Fibroblast of skin of back (primary cell): Measurements from ENCODE around the gene KCNQ4.

ENCODE experiments used
- DNase-seq: peaks from one replicate; pipeline ENCODE4 v3.0.0-alpha.2; 2013

Gene KCNQ4

DNA sequence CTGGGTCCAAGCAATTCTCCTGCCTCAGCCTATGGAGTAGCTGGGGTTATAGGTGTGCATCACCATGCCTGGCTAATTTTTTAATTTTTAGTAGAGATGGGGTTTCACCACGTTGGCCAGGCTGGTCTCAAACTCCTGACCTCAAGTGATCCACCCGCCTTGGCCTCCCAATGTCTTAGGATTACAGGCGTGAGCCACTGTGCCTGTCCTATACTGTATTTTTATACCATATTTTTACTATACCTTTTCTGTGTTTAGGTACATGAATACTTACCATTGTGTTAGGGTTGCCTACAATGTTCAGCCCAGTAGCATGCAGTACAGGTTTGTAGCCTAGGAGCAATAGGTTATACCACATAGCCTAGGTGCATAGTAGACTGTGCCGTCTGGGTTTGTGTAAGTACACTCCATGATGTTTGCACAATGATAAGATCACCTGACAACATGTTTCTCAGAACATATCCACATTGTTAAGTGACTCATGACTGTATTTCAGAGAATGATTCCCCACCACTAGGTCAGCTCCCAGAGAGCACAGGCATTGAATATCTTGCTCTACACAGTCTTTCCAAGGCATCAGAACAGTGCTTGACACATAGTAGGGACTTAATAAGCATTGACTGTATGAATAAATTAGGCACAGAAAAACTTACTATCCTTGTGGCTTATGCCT lies 84.6 kb downstream of the KCNQ4 start:
- peak; percentile 39 for DNase-seq

DNA sequence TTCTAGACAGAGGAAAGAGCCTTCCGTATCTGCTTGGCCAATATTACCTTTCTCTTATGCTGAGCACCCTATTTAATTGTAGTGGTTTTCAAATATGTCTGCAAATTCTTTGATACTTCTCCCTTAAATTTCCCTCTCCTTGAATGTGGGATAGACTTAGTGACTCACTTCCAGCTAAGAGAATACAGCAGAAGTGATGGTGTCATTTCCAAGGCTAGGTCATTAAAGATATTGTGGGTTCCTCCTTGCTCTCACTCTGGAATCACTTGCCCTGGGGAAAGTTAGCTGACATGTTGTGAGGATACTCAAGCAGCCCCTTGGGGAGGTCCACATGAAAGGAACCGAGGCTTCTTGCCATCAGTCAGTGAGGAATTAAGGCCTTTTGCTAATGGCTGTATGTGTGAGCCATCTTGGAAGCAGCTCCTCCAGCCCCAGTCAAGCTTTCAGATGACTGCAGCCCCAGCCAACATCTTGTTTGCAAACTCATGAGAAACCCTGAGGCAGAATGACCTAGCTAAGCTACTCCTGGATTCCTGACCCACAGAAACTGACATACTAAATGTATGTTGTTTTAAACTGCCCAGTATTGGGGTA lies 86.6 kb downstream of the KCNQ4 start:
- peak; percentile 30 for DNase-seq

DNA sequence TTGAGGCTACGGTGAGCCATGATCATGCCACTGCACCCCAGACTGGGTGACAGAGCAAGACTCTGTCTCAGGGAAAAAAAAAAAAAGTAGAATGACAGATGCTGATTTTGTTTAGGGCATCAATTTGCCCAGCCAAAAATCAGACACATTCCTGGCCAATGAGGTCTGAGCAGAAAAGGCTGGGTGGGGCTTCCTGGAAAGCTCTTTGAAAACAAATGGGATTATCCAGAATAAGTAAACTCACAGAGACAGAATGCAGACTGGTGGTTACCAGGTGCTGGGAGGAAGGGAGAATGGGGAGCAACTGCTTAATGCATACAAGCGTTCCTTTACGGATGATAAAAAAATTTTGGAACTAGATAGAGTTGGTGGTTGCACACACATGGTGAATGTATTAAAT lies 88.7 kb downstream of the KCNQ4 start:
- DNase-seq = peak; percentile 42

DNA sequence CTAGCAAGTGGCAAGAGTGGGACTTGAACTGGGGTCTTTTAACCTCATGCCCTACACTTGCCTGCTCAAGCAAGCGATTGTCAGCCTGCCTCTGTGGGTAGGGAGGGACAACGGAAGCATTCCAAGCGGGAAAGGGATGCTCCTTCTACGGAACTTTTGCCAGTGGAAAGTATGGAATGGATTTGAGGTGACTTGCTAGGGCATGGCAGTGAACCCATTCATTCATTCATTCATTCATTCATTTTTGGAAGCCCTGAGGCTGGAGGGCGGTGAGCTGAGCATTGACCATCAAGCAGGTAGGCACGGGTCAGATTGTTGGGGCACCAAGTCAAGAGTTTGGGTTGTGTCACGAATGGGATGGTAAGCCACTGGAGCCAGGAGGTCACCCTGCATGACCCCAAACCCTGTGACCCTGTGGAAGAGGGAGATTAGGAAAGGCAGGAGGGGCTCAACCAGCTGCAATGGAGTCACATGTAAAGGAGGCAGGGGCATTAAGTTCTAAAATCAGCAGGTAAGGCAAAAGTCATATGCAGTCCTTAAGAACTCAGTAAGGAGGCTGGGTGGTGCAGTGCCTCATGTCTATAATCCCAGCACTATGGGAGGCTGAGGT lies 90.4 kb downstream of the KCNQ4 start:
- no peak for DNase-seq

DNA sequence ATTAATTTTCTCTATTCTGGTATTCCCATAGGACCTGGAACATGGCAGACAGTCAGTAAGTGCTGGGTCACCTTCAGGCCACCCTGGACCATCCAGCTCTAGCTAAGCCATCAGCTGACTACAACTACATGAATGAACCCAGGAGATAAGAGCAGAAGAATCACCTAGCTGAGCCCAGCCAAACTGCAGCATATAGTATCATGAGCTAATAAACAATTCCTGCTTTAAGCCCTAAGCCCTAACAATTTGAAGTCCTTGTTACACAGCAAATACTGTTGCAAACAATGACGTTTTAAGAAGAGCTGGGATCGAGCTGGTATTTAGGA lies 92.8 kb downstream of the KCNQ4 start:
- DNase-seq = no peak

DNA sequence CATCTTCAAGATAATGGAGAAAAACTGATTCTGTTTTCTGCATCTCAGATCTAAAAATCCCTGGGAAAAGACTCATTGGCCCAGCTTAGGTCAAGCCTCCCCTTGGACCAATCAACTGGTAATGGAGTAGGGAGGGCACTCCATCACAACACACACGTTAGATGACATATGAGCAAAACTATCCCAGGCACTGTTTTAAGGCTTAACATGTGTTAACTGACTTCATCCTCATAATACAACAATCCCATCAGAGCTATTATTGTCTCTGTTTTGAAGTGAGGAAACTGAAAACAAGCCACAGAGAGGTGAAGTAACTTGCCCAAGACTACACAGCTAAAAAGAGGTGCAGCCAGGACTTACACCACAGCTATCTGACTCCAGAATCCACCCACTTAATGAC lies 93.3 kb downstream of the KCNQ4 start:
- DNase-seq = peak; percentile 42

DNA sequence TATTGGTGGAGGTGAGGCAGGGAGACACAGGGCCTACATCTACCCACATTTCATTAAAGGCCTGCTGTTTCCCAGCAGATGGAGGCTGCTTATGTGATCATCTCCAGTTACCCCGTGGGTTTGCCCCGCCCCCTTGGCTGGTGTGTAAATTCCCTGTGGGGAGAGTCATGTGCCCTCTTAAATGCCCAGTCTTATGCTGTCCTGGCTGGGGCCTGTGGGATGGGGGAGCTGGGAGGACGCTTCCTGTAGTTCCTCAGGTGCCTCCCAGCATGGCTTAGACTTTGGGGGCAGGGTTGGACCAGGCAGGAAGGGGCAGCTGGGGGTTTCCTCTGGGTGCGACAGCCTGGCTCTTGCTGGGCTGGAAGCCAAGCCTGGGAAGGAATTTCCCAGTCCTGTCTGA lies 94.1 kb downstream of the KCNQ4 start:
- DNase-seq = peak; percentile 87

DNA sequence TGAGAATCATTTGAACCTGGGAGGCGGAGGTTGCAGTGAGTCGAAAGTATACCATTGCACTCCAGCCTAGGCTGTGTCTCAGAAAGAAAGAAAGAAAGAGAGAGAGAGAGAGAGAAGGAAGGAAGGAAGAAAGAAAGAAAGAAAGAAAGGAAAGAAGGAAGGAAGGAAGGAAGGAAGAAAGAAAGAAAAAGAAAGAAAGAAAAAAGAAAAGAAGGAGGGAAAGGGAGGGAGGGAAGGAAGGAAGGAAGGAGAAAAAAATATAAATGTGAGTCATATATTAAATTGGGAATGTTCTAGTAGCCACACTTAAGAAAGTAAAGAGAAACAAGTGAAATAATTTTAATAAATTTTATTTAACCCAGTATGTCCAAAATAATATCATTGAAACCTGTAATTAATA lies 95.3 kb downstream of the KCNQ4 start:
- no peak for DNase-seq

DNA sequence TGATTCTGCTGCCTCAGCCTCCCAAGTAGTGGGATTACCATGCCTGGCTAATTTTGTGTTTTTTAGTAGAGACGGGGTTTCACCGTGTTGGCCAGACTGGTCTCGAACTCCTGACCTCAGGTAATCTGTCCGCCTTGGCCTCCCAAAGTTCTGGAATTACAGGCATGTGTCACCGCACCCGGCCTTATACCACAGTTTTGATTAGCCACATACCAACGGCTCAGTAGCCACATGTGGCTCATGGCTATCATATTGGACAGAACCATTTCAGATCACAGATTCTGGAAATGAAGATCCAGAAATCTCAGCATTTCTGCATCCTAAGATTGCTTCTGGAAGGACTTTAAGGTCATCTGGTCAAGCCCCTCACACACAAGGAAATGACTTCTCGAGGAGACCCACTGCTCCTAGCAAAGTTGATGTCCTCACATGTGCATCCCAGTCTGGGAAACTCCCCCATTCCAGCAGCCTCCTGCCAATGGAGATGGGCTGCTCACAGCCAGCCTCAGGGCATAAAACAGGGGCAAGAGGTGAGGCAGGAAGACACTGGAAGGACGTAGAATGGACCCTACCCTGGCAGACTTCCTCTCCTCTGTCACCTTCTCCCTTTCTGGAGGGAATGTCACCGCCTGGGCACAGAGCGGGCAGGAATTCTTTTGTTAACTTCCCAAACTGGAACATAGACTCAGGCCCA lies 96.0 kb downstream of the KCNQ4 start:
- no peak for DNase-seq

DNA sequence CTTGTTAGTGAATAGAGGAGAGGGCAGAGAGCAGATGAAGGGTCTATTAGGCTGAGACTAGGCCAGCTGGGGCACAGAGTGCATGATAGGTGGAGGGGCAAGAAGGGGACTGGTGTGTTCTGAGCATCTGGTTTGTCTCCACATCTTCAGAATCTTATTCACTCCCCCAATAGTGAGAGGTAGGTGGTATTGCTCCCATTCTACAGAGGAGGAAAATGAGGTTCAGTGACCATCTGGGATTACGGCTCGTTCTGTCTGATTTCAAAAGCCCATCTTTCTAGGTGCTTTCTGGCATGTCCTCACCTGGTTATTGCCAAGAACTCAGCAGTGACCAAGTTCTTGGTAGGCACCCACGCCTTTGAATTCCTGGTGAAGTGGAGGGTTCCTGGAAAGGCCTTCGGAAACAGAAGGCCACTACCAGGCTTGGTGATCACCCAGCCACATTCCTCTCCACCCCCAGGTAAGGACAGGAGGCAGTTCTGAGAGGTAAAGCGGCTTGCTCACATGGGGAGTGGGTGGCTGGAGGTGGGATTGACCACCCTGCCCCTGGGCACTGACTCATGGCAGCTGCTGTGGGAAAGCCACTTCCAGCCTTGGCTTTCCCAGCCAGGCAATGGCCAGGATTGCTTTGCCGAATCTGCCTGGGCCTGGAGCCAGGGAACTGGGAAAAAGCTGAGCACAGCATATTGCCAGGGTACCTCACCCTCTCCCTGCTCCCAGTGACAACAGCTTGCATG lies 97.4 kb downstream of the KCNQ4 start:
- DNase-seq = no peak

DNA sequence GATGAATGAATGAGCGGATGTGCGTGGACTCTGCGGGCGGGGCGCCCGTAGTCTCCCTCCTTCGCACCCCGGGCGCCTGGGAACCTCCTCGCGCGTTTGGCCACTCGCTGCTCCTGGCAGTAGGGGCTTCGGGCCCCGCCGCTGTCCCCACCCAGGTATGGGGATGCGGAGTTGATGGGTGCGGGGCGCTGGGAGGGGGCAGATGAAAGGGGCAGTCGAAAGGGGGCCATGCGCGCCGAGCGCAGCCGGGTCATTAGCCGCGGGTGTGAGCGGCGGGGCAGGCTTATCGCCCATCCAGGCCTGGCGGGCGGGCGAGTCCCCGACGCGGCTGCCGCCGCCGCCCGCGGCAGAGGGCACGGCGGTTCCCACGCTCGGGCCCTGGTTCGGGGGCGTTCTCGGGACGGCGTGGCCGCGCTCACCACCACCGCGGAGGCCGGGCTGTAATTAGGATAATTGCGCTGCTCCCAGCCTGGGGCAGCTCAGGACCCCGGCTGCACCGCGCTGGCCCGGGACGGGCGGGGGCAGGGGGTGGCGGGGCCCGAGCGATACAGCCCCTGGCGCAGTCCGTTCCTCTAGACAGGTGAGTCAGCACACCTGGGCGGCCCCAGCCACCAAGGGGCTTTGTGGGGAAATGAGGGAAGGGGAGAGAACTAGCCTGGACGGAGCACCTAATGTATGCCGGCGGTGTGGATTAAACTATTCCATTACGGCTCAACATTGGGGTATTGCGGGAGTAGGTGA lies 100.6 kb downstream of the KCNQ4 start:
- no peak for DNase-seq

DNA sequence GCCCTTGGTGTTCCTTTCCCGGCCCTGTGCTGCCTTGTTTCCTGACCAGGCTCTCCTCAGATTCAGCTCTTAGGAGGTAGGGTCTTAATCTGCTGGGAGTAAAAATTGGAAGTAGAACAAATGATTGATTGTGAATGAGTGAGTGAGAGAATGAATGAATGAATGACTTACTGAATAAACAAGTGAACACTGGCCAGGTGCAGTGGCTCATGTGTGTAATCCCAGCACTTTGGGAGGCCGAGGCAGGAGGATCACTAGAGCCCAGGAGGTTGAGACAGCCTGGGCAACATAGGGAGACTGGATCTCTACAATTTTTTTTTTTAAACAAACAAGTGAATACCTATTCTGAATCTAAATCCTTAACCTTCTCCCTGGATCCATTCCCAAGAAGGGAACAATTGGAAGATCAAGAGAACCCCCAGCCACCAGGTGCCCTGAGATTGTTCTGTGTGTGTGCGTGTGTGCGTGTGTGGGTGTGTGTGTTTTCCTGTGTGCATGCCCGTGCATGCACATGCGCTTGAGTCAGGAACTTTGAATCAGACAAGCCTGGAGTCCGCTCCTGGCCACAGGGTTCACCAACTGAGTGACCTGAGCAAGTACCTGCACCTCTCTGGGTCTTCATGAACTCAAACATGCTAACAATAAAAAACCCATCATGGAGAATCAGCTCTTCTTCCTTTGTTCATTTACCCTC lies 102.9 kb downstream of the KCNQ4 start:
- DNase-seq = no peak

DNA sequence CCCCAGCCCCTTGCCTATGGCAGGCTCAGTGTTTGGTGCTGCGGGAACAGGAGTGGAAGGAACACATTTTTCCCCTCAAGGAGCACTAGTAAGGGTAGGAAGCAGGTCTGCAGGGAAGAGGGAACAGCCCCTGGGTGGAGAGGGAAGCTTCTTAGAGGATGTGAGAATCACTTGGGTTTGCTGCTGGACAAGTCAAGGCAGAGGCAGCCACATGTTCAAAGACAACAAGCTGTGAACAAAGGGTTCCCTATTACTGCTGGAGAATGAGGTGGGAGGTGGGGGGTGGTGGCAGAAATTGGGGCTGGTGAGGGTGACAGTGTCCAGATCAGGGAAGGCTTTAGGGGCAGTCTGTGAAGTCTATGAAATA lies 103.4 kb downstream of the KCNQ4 start:
- no peak for DNase-seq

DNA sequence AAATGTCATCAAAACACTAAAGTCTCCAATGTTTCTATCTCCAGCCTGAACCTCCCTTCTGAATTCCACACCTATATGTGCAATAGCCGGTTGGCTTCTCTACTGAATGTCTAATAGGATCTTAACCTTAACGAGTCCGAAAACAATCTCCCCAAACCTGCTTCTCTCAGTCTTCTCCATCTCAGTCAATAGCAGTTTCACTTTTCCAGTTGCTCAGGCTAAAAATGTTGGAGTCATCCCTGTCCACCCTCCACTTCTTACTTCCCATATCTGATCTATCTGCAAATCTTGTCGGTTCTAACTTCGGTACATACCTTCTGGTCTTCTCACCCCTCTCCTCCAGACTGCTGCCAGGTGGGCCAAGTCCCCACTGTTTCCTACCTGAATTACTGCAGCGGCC lies 104.1 kb downstream of the KCNQ4 start:
- DNase-seq = no peak
